Stimulated activated CD8-positive, alpha-beta memory T cell treated with anti-CD3 and anti-CD28 coated beads, Interleukin-4, amount 100 ng/mL, for 1 hour (primary cell): Measurements from ENCODE around the gene TUBGCP6.
"Not testable (repeated sequence)": the region's sequence is repeated elsewhere in the genome, so short reads cannot be mapped to it uniquely, and the experiment has no call there.

Experiments
- DNase-seq, 2 donors: peaks; one replicate each; pipeline ENCODE4 v3.0.0-alpha.2; 2020; ENCODE audit warnings: low read depth in 2 of 2, low spot score in 1 of 2

TUBGCP6 gene

DNA sequence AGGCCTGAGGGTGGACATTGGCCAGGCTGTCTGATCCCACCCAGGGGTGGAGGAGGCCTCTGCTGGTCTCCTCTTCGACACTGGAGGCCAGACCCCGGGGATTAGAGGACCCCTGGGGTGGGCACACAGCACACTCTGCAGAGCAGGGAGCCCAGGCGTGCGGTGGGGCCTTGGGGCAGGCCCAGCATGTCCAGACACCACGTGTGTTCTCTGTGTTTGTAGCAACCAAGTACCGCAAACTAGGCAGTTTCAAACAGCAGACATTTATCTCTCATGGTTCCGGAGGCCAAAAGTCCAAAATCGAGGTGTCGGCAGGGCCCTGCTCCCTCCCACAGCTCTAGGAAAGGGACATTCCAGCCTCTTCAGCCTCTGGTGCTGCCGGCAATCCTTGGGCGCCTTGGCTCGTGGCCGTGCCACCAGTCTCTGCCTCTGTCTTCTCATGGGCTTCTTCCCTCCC lies 72.8 kb downstream of the TUBGCP6 start:
- no peak for DNase-seq

DNA sequence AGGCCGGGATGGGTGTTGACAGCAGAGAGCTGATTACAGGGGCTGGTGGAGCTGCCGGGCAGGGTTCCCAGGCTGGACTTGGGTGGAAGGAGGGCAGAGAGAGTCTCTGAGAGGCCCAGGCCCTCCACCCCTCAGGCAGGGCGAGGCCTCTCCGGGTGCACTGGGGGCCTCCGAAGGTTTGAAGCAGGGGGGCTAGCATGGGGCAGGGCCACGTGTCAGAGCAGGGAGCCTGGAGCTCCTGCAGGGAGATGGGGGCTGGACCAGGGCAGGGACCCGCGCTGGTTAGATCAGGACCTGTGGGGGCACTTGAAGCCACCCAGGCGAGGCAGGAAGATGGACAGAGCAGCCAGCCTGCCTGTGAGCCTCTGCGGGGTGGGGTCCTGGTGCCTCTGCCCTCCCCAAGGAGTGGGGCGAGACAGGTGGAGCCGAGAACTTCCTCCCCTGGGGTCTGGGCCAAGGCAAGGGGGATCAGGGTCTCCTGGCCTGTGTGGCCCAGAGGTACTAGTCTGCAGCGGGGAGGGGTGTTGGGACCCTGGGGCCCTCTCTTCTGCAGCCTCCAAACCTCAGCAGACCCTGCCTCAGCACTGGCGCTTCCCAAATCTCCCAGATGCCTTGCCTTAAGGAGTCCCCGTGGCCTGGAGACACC lies 73.4 kb downstream of the TUBGCP6 start:
- no peak for DNase-seq

DNA sequence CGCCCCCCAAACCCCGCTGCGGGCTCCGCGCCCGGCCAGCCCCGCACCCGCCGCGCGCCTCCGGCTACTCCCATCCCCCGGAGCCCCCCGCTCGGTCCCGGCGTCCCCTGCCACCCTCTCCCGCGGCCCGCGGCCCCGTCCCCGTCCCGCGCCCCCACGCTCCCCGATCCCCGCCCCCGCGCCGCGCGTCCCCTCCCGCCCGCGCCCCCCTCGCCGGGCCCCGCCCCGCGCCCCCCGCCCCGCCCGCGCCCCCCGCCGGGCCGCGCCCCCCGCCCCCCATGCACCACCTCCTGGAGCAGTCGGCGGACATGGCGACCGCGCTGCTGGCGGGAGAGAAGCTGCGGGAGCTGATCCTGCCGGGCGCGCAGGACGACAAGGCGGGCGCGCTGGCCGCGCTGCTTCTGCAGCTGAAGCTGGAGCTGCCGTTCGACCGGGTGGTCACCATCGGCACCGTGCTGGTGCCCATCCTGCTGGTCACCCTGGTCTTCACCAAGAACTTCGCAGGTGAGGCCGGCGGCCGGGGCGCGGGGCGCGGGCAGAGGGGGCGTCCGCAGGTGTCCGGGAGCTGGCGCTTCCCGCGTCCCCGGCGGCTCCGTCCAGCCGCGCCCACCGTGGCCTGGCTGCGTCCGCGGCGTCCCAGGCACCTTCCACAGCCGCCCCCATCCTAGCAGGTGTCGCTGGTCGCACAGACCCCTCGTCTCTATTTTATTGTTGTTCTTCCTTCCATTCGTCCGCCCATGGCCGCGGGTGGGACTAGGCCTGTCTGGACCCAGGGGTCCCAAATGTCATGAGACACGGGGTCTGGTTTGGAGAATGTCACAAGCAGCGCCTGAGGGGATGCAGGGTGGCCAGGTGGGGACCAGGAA lies 74.1 kb downstream of the TUBGCP6 start, which contains the start of gene PANX2:
TSS of gene PANX2 (plus strand) at position 279 of the 866 bp plus-strand sequence. CDS start at position 279, 0 bp downstream.
- DNase-seq = no peak

DNA sequence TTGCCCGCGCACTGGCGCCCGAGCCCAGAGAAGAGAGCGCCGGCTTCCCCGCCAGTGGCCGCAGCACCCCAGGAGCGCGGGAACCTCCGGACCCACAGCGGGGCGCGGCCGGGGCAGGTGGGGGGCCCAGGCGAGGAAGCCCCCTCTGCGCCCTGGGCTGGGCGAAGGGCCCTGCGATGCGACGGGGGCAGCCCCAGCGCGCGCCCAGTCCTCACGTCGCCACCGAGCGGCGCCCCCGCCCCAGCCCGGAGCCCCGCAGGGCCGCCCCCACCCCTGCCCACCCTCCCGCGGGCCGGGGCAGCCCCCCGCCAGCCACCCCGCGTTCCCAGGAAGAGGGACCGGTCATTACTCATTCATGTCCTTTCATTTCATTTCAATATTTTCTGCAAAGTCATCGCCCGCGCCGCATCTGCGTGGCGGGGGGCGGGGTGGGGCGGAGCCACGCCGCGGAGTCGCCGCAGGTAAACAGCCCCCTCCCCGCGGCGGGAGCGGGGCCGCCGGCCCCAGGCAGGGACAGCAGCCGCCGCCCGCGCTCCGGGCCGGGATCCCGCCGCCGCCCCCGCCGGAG lies 75.0 kb downstream of the TUBGCP6 start:
- DNase-seq = no peak

DNA sequence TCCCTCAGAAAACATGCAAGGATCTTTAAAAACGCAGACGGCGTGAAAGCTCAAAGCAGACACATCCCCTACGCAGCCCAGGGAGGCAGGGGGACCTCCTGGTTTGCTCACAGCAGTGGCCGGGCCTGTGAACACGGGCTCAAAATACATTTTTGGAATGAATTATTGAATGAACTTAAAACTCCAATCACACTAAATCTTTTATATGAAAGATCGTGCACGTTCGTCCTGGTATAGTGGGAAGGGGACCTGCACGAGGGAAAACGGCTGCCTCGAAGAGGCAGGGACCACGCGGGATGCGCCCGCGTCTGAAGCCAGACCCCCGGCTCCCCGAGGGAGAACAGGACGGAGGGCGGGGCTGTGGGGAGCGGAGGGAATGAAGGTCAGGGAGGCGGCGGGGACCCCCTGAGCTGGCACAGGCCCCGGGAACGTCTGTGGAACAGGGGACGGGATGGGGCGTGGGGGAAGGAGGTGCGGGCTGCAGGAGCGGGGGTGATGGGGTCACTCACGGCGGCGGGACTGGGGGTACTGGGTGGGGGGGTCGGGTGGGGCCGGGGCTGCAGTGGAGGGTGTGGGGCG lies 75.6 kb downstream of the TUBGCP6 start:
- DNase-seq = no peak

DNA sequence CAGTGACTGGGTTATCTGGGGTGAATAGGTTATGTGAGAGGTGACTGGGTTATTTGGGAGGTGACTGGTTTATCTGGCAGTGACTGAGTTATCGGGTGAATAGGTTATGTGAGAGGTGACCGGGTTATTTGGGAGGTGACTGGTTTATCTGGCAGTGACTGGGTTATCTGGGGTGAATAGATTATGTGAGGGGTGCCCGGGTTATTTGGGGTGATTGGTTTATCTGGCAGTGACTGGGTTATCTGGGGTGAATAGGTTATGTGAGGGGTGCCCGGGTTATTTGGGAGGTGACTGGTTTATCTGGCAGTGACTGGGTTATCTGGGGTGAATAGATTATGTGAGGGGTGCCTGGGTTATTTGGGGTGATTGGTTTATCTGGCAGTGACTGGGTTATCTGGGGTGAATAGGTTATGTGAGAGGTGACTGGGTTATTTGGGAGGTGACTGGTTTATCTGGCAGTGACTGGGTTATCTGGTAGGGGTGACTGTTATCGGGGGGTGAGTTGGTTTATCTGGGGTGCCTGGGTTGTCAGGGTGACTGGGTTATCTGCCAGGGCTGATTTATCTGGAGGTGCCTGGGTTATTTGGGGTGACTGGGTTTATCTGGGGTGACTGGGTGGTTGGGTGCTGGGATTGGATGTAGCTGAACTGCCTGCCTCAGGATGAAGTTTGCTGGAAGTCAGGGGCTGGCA lies 76.2 kb downstream of the TUBGCP6 start:
- not testable (repeated sequence) for DNase-seq

DNA sequence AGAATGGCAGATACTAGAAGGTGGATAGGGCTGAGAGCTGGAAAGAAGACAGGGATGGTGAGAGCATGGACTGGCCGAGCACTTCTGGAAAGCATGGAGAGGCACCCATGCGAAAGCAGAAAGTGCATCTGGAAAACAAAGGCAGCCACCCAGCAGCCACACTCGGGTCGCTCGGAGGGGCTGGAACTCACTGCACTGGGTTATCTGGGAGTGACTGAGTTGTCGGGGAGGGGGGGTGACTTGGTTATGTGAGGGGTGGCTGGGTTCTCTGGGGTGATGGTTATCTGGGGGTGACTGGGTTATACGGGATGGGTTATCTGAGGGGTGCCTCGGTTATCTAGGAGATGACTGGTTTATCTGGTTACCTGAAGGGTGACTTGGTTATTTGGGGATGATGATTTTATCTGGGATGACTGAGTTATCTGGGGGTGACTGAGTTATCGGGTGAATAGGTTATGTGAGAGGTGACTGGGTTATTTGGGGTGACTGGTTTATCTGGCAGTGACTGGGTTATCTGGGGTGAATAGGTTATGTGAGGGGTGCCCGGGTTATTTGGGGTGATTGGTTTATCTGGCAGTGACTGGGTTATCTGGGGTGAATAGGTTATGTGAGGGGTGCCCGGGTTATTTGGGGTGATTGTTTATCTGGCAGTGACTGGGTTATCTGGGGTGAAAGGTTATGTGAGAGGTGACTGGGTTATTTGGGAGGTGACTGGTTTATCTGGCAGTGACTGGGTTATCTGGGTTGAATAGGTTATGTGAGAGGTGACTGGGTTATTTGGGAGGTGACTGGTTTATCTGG lies 76.9 kb downstream of the TUBGCP6 start:
- no peak for DNase-seq
